ENCODE measurements around the gene TTLL10.

The TTLL10 gene

GRCh38 chr1:1173793-1174415 is at the start of gene TTLL10:
TTLL10 (plus strand) TSS chr1:1173880; CDS start chr1:1179216, 5,336 bp downstream.
- DNase-seq, result no peak

GRCh38 chr1:1124508-1124785 is 49.2 kb upstream of the TTLL10 start:
- no peak for DNase-seq

DNA sequence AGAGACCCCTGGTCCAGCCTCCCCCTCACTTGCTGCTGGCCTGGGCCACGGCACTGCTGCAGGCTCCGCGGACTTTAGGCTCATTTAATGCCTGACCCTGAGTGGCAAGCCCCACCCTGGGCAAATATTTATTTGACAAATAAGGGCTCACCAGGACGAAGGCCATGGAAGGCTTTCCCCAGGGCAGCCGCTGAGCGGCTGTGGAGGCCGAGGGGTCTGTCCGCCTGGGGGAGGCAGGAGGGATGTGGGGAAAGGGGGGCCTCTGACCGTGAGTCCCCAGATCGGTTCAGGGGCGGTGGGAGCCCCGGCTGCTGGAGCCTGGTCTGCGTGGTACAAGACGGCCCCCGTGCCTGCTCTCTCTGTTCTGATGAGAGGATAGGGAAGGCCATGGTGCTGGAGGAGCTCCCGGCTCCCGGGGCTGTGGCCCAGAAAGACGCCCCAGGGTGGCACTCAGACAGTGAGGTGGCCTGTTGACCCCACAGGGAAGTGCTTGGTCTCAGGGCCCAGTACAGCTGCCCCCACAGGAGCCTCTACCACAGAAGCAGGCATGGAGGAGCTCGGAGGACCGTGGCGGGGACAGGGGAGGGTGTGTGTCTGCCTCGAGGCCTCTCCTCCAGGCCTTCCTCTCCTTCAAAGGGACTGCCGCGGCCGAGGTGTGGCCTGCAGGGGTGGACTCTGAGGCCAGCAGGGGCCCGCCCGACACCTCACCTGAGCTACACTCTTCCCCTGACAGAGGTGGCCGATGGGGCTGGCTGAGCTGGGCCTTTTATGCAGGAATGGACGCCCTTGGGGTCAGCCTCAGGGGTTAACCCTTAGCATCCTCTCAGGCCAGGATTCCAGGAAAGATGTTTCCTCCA is 48.7 kb upstream of the TTLL10 start:
- no peak for DNase-seq

GRCh38 chr1:1125945-1126344 is 47.7 kb upstream of the TTLL10 start:
- no peak for DNase-seq

DNA sequence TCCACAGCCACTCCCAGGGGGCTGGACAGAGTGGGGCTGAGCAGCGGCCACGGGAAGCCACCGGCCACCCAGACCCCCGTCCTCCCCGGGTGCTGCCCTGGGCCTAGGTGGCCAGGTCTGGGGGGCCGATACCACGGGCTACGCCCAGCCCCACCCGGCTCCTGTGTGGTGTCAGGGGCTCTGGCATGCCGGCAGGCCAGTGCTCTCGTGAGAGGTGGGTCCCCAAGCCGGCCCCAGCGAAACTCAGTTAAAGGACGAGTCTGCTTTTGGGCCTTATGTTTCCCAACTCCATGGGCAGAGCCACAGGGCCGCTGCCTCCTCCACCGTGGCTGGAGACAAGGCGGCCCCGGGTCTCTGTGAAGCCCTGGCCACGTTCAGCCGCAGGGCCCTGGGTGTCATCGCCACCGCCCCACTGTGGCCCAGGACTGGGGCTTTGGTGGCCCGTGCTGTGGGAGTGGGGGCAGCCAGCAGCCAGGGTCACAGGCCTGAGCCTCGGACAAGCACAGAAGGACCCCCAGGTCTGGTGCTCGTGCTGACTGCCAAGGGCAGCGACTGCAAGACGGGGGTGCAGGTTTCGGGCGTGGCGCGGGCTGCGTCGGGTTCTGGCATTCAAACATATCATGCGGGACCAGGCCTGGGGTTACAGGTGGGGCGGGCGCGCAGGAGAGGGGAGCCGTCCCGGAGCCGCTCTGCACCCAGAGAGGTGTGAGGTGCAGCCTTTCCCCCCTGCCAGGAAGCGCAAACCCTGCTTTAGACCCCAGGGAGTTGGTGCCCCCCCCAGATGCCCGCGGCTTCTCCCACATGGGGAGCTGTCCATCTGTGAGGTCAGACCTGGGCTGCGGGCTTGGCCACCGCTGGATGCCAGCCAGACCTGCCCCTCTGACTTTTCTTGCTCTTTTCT is 45.9 kb upstream of the TTLL10 start:
- DNase-seq, result no peak

GRCh38 chr1:1128454-1129139 is 45.1 kb upstream of the TTLL10 start:
- no peak for DNase-seq

DNA sequence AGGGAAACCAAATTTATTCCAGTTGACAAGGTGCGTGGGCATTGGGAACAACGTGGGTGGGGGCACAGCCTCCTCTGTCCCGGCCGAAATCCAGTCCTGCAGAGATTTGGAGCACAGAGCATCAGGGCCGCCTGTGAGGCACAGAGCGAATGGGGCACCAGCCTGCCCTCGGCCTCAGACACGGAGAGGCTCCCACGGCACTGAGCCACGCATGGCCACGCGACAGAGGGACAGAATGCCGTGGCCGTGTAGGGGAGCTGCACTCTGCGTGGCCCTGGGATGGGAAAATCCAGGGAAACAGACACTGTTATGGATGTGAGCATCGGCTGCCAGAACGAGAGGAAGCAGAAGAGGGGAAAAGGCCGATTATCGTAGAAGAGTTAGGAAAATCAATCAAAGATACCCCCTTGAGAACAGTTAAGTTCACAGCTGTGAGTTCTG is 44.3 kb upstream of the TTLL10 start:
- no peak for DNase-seq

- DNase-seq, result no peak
Observed at GRCh38 chr1:1130206-1131120, 43.2 kb upstream of the TTLL10 start.

DNA sequence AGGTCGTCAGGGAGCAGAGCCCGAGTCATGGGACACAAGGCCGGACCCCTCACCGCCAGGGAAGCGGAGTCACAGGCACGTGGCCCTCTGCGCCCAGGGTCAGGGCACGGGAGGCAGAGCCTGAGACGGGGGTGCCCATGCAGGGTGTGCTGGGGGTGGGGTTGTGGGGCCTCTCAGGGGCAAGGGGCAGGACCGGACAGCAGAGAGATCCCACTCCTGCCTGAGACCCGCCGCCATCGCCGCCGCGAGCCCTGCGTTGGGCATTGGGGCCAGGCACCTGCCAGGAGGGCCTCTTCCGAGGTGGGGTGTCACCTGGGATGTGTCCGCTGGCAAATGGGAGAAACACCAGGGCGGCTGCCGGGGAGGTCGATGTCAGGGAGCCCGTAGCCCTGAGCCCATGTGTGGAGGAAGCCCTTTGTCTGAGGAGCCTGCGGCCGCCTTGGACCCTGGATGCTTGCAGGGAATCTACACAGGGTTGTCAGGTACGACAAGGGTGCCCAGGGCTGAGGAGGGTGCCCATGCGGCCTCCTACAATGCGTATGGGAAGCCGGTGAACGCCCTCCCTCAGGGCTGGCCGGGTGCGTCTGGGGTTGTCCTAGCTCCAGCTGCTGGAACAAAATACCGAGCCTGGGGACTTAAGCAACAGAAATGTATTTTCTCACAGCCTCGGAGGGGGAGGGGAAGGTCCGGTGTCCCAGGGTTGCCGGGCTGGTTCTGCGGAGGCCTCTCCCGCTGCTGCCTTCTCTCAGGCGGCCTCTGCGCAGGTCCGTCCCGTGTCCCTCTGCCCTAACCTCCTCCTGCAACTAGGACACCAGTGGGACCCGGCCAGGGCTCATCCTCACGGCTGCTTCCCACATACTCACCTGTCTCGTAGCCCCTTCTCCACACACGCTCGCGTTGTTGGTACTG is 41.4 kb upstream of the TTLL10 start:
- no peak for DNase-seq

DNA sequence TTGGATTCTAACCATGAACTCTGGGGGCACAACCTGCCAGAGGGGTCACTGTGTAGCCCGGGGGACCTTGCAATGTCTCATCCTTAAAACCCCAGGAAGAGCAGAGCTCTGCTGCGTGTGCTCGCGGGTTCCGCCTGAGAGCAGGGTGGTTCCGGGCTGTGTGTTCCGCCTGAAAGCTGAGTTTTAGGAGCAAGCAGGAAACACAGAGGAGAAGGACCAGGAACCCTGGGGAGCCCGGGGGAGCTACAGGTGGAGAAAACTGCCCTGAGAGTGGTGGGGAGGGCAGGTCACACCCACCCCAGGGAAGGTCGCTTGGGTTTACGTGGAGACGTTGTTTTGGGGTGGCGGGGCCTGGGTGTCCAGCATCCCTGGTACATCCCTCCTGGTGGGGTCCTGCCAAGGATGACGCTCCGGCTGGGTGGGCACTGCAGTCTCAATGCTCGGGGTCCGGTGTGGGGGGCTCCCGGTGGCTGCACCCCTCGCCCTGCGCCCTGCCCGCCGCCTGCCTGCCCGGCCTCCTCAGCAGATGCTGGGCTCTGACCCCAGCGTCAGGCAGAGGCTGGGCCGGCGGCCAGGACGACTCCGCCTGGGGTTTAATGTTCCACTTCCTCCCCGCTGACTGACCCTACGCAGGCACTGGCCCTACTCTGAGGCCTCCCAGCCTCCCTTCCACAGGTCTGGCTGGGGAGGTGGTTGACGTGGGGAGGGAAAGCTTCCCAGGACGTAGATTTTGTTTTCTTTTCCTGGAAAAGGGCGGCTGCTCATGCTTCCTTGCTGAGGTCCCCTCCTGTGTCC is 40.5 kb upstream of the TTLL10 start:
- DNase-seq, result no peak

- no peak for DNase-seq
Observed at GRCh38 chr1:1134300-1134970, 39.2 kb upstream of the TTLL10 start.

GRCh38 chr1:1135339-1136136 is 38.1 kb upstream of the TTLL10 start:
- DNase-seq, result no peak

DNA sequence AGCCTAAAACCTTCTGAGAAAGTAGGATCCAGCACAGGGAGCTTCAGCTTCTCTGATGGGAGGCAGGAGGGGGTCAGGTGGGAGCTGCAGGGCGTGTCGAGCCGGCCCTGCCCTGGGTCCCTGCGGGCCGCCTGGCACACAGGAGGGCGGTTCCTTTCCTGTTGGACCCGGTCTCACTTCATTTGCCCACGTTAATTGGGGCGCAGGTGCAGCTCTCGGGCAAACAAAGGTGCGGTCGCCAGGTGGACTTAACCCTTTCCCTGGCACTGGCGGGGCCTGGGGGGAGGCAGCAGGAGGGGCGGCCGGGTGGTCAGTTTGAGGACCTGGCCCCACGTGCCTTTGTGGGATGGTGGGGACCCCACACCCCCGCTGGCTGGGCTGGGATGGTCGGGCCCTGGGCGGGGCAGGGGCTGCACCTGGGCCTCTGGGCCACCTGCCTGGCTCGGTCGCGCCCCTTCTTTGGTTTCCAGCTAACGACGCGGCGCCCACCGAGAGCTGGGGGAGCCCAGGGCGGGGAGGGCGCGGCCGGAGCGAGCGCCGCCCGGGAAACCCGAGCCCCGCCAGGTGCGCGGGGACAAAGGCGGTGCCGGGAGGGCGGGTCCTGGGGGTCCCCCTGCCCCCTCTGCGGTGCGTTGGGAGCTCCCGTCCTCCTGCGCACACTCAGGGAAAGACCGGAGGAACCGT is 37.0 kb upstream of the TTLL10 start:
- no peak for DNase-seq

DNA sequence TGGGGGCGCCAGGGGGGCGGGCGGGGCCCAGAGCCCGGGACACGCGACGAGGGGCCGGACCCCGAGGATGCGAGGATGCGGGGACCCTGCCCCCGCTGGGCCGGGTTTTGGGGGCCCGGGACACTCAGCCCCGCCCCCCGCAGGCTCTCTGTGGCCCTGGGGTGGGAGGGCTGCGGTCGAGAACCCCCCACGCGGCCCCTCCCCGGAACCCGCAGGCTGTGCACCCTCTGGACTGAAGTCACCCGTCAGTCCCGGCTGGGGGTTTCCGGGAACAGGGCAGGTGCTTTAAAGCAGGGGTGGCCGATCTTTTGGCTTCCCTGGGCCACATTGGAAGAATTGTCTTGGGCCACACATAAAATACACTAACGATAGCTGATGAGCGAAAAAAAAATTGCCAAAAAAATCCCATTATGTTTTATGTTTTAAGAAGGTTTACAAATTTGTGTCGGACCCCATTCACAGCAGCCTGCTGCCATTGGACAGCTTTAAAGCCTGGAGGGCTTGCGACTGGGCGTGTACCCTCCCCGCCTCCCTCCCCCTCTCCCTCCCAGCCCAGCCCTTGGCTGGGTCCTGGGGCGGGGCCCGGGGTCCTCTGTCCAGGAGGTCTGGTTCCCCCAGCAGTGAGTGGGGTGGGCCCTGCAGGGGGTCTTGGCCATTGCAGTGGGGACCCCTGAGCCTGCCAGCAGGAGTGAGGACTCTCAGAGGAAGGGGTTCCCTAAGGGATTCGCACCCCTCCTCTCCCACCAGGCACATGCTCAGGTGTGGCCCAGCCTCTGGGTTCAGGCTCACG is 36.2 kb upstream of the TTLL10 start:
- no peak for DNase-seq

DNA sequence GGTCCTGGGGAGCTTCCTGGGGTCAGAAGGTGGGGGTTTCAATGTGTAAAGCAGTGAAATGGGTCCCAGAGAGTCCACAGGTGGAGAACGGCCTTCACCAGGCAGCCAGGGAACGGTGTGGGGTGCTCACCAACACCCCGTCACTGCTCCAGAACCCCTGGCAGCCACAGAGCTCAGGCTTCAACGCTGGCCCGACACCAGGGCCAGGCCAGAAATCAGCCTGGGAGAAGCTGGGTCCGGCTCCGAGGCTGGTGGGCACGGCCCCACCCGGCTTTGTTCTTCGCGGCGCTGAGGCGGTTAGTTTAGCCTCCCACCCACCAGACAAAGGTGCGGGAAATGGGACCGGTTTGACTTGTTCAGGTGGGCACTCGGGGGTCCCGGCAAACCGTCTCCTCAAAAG is 33.0 kb upstream of the TTLL10 start:
- DNase-seq, result no peak

- DNase-seq, result no peak
Observed at GRCh38 chr1:1141244-1141910, 32.3 kb upstream of the TTLL10 start.

DNA sequence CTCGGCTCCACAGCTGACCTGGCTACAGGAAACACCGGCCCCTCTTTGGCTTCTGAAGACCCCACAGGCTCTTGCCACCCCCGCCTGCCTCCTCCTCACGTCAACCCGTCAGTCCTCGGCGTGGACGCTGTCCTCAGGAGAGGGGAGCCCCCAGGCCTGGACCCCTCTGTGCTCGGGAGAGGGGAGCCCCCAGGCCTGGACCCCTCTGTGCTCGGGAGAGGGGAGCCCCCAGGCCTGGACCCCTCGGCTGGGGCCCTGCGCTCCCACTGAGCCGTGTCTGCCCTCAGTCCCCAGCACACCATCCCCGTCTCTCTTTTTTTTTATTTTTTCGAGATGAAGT is 31.8 kb upstream of the TTLL10 start:
- DNase-seq, result no peak
